GM19372 (cell line): ENCODE results near the gene RIPPLY3.

Experiments
- ATAC-seq: cut with Tn5 transposase; IDR thresholded peaks from one replicate; pipeline ENCODE4 v1.9.1; 2021; ENCODE audit warnings: mild to moderate bottlenecking, low read depth, moderate library complexity; ENCODE audit not compliant: unreplicated experiment

Gene RIPPLY3, protein sequence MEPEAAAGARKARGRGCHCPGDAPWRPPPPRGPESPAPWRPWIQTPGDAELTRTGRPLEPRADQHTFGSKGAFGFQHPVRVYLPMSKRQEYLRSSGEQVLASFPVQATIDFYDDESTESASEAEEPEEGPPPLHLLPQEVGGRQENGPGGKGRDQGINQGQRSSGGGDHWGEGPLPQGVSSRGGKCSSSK

GRCh38 chr21:37006486-37007291, at the start of gene RIPPLY3:
Gene RIPPLY3, plus strand, starts transcription at chr21:37006702. Its CDS starts 71 bp downstream, at chr21:37006773.
- ATAC-seq = no peak

DNA sequence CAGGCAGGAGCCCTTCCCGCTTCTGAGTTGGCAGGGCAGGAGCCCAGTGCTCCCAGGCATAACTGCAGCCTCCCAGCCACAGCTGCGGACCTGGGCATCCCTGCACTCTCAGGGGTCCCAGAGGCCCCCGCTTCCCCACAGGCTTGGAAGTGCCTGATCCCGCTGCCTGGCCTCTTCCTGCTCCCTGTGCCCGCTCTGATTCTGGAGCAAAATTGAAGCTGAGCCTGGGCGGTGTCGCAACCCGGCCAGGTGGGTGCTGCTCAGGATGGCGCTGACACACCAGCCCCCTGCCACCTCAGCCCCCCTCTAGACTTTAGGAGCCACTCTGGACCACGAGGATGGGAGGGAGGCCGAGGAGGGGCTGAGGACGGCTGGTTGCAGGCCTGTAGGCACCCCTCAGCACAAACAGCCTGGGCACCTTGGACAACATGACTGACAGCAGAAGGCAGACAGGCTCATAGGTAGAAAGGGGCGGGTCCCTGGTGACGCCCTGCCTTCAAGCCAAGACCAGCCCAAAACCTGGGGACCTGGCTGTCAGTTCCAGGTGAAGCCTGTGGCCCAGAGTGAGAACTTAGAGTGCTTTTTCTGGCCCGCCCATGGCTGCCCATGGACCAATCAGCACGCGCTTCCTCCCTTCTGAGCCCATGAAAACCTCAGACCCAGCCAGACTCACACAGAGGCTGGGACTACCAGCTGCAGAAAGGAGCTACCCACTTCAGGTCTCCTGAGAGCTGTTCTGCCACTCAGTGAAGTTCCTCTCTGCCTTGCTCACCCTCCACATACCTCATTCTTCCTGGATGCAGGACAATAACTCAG, 47.3 kb upstream of the RIPPLY3 start:
- no peak for ATAC-seq

DNA sequence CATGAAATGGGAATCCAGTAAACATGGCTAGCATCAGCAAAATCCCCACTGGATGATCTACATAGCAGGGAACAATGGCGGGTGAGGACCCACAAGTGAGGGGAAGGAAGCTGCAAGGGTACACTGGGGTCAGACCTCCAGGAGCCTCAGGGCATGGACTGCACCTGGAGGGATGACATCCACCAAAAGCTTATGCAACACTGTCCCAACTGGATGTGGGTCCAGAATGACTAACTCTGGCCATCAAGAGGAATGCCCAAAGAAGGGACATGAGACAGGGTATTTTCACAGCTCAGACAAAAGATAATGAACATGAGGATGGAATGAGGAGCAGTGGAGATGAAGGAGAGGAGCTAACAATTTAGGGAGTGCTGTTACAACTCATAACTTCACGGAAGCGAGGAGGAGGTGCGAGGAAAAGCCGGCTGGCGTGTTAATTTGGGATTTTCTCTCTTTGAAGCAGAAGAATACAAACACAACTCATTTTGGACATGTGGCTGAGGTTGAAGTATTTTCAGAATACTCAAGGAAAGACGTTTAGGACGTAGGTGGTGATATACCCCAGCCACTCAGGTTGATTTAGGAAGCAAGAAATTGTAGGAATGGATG, 45.7 kb upstream of the RIPPLY3 start:
- no peak for ATAC-seq

- no peak for ATAC-seq
Measured at GRCh38 chr21:36962098-36962780, 44.3 kb upstream of the RIPPLY3 start.

- no peak for ATAC-seq
Measured at GRCh38 chr21:36964398-36964797, 42.1 kb upstream of the RIPPLY3 start.

- no peak for ATAC-seq
Measured at GRCh38 chr21:36964827-36965719, 41.4 kb upstream of the RIPPLY3 start.

DNA sequence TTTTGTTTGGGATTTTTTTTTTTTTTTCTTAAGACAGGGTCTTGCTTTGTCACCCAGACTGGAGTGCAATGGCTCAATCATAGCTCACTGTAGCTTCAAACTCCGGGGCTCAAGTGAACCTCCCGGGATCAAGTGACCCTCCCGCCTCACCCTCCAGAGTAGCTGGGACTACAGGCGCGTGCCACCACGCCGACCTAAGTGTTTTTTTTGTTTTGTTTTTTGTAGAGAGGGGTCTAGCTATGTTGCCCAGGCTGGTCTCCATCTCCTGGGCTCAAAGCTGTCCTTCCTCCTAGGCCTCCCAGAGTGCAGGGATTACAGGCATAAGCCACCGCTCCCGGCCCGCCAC, 40.8 kb upstream of the RIPPLY3 start:
- no peak for ATAC-seq

DNA sequence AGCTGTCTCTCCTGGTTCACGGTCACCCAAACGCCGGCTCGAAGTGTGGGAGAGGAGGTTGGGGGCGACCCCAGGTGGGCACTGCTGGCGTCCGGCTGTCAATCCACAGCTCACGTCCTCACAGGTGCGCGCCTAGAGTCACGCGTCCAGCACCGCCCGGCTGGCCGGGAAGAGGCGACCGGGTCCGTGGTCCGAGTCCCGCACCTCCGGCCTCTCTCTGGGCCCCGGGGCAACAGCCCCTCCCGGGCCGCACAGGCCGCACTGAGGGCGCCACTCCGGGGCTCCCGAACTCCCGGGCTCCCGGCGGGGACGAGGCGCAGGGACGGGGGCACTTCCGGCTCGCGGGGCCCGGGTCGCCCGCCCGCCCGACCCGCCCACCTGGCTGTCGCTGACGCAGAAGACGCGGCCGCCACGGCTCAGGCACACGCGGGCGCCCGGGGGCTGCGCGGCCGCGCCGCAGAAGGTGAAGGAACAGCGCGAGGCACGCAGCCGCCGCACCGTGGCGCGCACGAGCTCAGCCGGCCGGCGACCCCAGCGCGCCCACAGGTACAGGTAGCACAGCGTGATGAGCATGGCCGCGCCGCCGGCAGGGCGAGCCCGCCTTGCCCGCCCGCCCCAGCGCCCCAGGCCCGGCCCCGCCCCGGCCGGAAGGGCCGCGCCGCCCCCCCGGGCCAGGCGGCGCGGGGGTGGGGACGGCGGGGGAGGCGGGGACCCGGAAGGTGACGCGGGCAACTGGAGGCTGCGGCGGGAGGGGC, 40.3 kb upstream of the RIPPLY3 start, which contains the start of gene HLCS:
HLCS (minus strand) TSS at position 604 of the 755 bp plus-strand sequence; CDS start at position 573, 31 bp downstream.
- peak; percentile 86 for ATAC-seq

DNA sequence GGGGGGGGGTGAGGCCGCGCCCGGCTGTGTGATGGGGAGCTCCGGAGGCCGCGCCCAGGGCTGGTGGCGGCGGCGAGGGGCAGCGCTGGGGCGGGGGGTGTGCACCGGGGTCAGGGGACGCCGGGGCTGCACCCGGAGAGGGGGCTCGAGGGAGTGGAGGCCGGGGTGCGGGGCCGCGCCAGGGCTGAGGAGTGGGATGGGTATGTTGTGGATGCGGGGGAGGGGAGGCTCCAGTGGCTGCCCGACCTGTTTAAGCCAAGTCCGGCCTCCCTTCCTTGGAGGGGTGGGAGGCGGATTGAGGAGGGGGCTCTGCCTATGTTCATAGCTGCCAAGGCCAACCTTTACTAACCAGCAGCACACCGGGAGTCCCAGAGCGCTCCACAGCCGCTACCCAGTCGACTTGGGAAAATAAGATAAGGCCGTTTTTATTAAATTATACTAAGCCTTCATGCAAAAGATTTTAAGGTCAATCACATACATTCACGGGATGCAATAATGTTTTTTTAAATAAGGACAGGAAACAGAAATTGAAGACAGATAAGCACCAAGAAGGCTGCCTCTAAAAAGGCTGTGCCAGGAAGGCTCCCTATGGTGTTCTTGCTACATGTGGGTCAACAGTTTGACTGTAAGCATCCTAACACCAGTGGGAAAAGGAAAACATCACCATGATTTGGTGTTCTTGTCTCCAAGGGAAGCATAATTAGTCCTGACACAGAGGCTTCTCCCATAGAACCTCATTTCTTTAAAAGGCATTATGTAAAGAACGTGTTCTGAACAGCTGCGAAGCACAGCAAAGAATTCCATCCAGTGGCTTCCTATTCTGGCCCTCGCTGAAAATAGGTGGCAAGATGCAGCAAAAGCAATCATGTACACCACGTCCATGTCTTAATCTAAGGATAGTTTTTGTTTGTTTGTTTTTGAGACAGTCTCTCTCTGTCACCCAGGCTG, 39.4 kb upstream of the RIPPLY3 start:
- no peak for ATAC-seq

DNA sequence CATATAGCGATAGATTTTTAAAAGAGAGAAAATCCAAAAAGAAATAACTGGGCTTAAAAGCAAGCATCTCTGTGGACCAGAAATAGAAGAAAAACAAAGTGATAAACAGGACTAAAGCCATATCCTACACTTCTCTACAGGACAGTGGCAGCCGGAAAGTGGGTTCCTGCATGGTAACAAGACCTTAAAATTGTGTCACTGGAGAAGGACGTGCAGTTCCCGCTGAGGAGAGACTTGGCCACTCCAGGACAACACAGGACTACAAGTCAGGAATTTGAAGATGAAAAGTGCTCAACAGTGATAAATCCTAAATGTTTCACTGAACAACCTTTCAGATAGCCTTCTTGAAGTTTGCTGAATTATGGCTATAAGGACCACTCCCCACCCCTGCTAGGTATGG, 38.1 kb upstream of the RIPPLY3 start:
- no peak for ATAC-seq

- no peak for ATAC-seq
Measured at GRCh38 chr21:36968976-36969375, 37.5 kb upstream of the RIPPLY3 start.

- no peak for ATAC-seq
Measured at GRCh38 chr21:36973986-36974850, 32.3 kb upstream of the RIPPLY3 start.

GRCh38 chr21:36974851-36975192, 31.7 kb upstream of the RIPPLY3 start:
- ATAC-seq = no peak

DNA sequence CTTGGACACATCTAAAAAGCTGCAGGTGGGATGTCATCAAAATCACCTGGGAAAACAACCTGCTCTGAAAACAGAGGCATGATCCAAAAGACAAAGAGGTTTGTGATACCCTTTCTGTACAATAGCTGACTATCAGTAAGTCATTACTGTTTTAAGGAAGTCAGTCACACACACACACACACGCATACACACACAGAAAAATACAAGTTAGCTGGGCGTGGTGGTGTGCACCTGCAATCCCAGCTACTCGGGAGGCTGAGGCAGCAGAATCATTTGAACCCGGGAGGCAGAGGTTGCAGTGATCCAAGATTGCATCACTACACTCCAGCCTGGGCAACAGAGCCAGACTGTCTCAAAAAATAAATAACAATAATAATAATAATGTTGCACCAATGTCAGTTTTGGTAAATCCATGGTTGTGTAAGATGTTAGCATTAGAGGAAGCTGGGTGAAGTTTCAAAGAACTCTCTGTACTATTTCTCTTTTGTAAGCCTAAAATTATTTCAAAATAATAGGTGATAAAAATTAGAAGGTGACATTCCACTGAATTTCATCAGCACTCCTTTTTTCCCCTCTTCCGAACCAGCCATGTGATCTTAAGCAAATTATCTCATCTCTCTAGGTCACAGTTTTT, 30.2 kb upstream of the RIPPLY3 start:
- no peak for ATAC-seq

DNA sequence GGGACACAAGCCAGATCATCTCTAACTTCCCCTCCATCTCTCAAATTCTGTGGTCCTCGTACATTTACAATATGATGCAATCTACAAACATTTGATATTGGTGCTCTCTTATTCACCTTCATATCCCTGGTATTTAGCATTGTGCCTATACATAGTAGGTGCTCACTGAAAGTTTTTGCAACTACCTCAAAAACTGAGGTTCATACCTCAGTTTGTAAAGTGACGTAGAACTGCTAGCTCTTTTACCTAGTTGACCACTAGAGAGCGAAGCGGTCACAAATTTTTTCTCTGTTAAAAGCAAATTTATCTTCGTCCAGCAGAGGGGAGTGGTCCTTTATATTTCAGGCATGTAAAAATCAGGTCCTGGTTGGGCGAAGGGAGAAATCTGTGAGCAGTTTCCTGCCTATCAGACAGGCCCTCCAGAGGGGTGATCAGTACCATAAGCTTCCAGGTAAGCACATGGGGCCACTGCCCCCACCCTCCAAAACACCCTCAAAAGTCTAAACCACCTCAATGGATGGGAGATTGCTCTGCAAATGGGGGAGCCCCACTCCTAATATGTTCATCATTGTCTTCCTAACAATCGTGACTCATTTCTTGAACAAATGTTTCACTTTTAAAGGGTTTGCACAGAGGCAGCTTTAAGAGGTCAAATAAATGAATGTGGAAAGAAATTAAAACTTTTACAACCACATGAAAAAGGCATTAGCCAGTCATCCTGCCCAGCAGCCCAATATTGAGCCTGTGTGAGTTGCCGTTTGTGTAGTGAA, 29.4 kb upstream of the RIPPLY3 start:
- ATAC-seq = peak; percentile 72
